ENCODE measurements around the gene SELENOW. TPM values are rescaled to one million over a fixed set of nuclear protein-coding genes. Genes with fewer than 3 reads are reported as not detected.
"Not testable (repeated sequence)": the region's sequence is repeated elsewhere in the genome, so short reads cannot be mapped to it uniquely, and the experiment has no call there.

SELENOW gene
- polyA plus RNA-seq, 4 donors = 129 to 434 (median 350) TPM

GRCh38 chr19:47794526-47794925, 16.0 kb downstream of the SELENOW start:
- FAIRE-seq = no peak
- whole genome bisulfite sequencing, 3 donors = 83 to 89% (median 89%) methylated on average over 18 of the region's 18 CpGs
- no peak for DNase-seq
- Histone ChIP-seq H3K4me3 (ENCODE audit: low read depth in 1 of 3, low read length in 3 of 3) (no peak overlapping the region), H3K27me3 (ENCODE audit: control insufficient read depth in 3 of 3, insufficient read depth in 3 of 3, low read length in 3 of 3) (peaks cover 0 to 6% (median 0%) of the 10 kb centered on the region in 3 donors), H3K36me3 (ENCODE audit: control insufficient read depth in 3 of 3, insufficient read depth in 2 of 3, low read depth in 1 of 3, low read length in 3 of 3) (no peaks in the 10 kb centered on the region), H3K9me3 (ENCODE audit: control insufficient read depth in 2 of 2, insufficient read depth in 1 of 2, low read depth in 1 of 2, low read length in 1 of 2) (no peaks in the 10 kb centered on the region), H3K4me1 (ENCODE audit: control insufficient read depth in 3 of 3, insufficient read depth in 2 of 3, low read depth in 1 of 3, low read length in 2 of 3) (no peaks in the 10 kb centered on the region), H3K27ac (ENCODE audit: low read depth in 1 of 3, low read length in 2 of 3) (no peak overlapping the region)

GRCh38 chr19:47796785-47797184, 18.3 kb downstream of the SELENOW start:
- H3K27ac ChIP-seq (ENCODE audit: low read depth in 1 of 3, low read length in 2 of 3) = no peak overlapping the region
- DNase-seq = no peak
- no peak for FAIRE-seq
- H3K36me3 ChIP-seq (ENCODE audit: control insufficient read depth in 3 of 3, insufficient read depth in 2 of 3, low read depth in 1 of 3, low read length in 3 of 3) = no peaks in the 10 kb centered on the region
- no peak overlapping the region for H3K4me3 ChIP-seq (ENCODE audit: low read depth in 1 of 3, low read length in 3 of 3)
- no peaks in the 10 kb centered on the region for H3K9me3 ChIP-seq (ENCODE audit: control insufficient read depth in 2 of 2, insufficient read depth in 1 of 2, low read depth in 1 of 2, low read length in 1 of 2)
- H3K4me1 ChIP-seq (ENCODE audit: control insufficient read depth in 3 of 3, insufficient read depth in 2 of 3, low read depth in 1 of 3, low read length in 2 of 3) = no peaks in the 10 kb centered on the region
- peaks cover 0 to 6% (median 0%) of the 10 kb centered on the region in 3 donors for H3K27me3 ChIP-seq (ENCODE audit: control insufficient read depth in 3 of 3, insufficient read depth in 3 of 3, low read length in 3 of 3)
- 45 to 69% (median 50%) methylated on average over 2 of the region's 2 CpGs for WGBS, 3 donors

- DNase-seq = no peak
- no peaks in the 10 kb centered on the region for H3K36me3 ChIP-seq (ENCODE audit: control insufficient read depth in 3 of 3, insufficient read depth in 2 of 3, low read depth in 1 of 3, low read length in 3 of 3)
- H3K27ac ChIP-seq (ENCODE audit: low read depth in 1 of 3, low read length in 2 of 3) = no peak overlapping the region
- peaks cover 0 to 6% (median 0%) of the 10 kb centered on the region in 3 donors for H3K27me3 ChIP-seq (ENCODE audit: control insufficient read depth in 3 of 3, insufficient read depth in 3 of 3, low read length in 3 of 3)
- 43 to 59% (median 45%) methylated on average over 14 of the region's 14 CpGs for WGBS, 3 donors
- no peaks in the 10 kb centered on the region for H3K4me1 ChIP-seq (ENCODE audit: control insufficient read depth in 3 of 3, insufficient read depth in 2 of 3, low read depth in 1 of 3, low read length in 2 of 3)
- H3K9me3 ChIP-seq (ENCODE audit: control insufficient read depth in 2 of 2, insufficient read depth in 1 of 2, low read depth in 1 of 2, low read length in 1 of 2) = no peaks in the 10 kb centered on the region
- no peak for FAIRE-seq
- H3K4me3 ChIP-seq (ENCODE audit: low read depth in 1 of 3, low read length in 3 of 3) = no peak overlapping the region
Measured at GRCh38 chr19:47797996-47798903, 19.7 kb downstream of the SELENOW start.

- no peaks in the 10 kb centered on the region for H3K36me3 ChIP-seq (ENCODE audit: control insufficient read depth in 3 of 3, insufficient read depth in 2 of 3, low read depth in 1 of 3, low read length in 3 of 3)
- no peak overlapping the region for H3K27ac ChIP-seq (ENCODE audit: low read depth in 1 of 3, low read length in 2 of 3)
- no peaks in the 10 kb centered on the region for H3K9me3 ChIP-seq (ENCODE audit: control insufficient read depth in 2 of 2, insufficient read depth in 1 of 2, low read depth in 1 of 2, low read length in 1 of 2)
- no peak for FAIRE-seq
- H3K27me3 ChIP-seq (ENCODE audit: control insufficient read depth in 3 of 3, insufficient read depth in 3 of 3, low read length in 3 of 3) = peaks cover 0 to 6% (median 0%) of the 10 kb centered on the region in 3 donors
- no peak overlapping the region for H3K4me3 ChIP-seq (ENCODE audit: low read depth in 1 of 3, low read length in 3 of 3)
- H3K4me1 ChIP-seq (ENCODE audit: control insufficient read depth in 3 of 3, insufficient read depth in 2 of 3, low read depth in 1 of 3, low read length in 2 of 3) = no peaks in the 10 kb centered on the region
- WGBS, 3 donors = 81 to 89% (median 86%) methylated on average over 4 of the region's 4 CpGs
- DNase-seq = no peak
Measured at GRCh38 chr19:47798904-47799266, 20.4 kb downstream of the SELENOW start.

- 90 to 97% (median 91%) methylated on average over 4 of the region's 4 CpGs for WGBS, 3 donors
- peaks cover 0 to 6% (median 0%) of the 10 kb centered on the region in 3 donors for H3K27me3 ChIP-seq (ENCODE audit: control insufficient read depth in 3 of 3, insufficient read depth in 3 of 3, low read length in 3 of 3)
- no peak for FAIRE-seq
Measured at GRCh38 chr19:47801270-47801669, 22.8 kb downstream of the SELENOW start.

GRCh38 chr19:47802521-47803043, 24.1 kb downstream of the SELENOW start:
- DNase-seq (no peak), FAIRE-seq (no peak)
- no peaks in the 10 kb centered on the region for H3K36me3 ChIP-seq (ENCODE audit: control insufficient read depth in 3 of 3, insufficient read depth in 2 of 3, low read depth in 1 of 3, low read length in 3 of 3)
- WGBS, 3 donors = 89 to 93% (median 92%) methylated on average over 10 to 25 of the region's 25 CpGs
- no peak overlapping the region for H3K27ac ChIP-seq (ENCODE audit: low read depth in 1 of 3, low read length in 2 of 3)
- H3K4me3 ChIP-seq (ENCODE audit: low read depth in 1 of 3, low read length in 3 of 3) = no peak overlapping the region
- H3K9me3 ChIP-seq (ENCODE audit: control insufficient read depth in 2 of 2, insufficient read depth in 1 of 2, low read depth in 1 of 2, low read length in 1 of 2) = no peaks in the 10 kb centered on the region
- peaks cover 0 to 6% (median 0%) of the 10 kb centered on the region in 3 donors for H3K27me3 ChIP-seq (ENCODE audit: control insufficient read depth in 3 of 3, insufficient read depth in 3 of 3, low read length in 3 of 3)
- no peaks in the 10 kb centered on the region for H3K4me1 ChIP-seq (ENCODE audit: control insufficient read depth in 3 of 3, insufficient read depth in 2 of 3, low read depth in 1 of 3, low read length in 2 of 3)

More at GRCh38 chr19:47801270-47801669, 22.8 kb downstream of the SELENOW start:
- DNase-seq = no peak
- H3K4me3 ChIP-seq (ENCODE audit: low read depth in 1 of 3, low read length in 3 of 3) = no peak overlapping the region
- no peaks in the 10 kb centered on the region for H3K36me3 ChIP-seq (ENCODE audit: control insufficient read depth in 3 of 3, insufficient read depth in 2 of 3, low read depth in 1 of 3, low read length in 3 of 3)
- no peaks in the 10 kb centered on the region for H3K4me1 ChIP-seq (ENCODE audit: control insufficient read depth in 3 of 3, insufficient read depth in 2 of 3, low read depth in 1 of 3, low read length in 2 of 3)
- no peaks in the 10 kb centered on the region for H3K9me3 ChIP-seq (ENCODE audit: control insufficient read depth in 2 of 2, insufficient read depth in 1 of 2, low read depth in 1 of 2, low read length in 1 of 2)
- no peak overlapping the region for H3K27ac ChIP-seq (ENCODE audit: low read depth in 1 of 3, low read length in 2 of 3)

GRCh38 chr19:47803148-47803547, 24.6 kb downstream of the SELENOW start:
- not testable (repeated sequence) for H3K9me3 ChIP-seq (ENCODE audit: control insufficient read depth in 2 of 2, insufficient read depth in 1 of 2, low read depth in 1 of 2, low read length in 1 of 2); DNase-seq; H3K36me3 ChIP-seq (ENCODE audit: control insufficient read depth in 3 of 3, insufficient read depth in 2 of 3, low read depth in 1 of 3, low read length in 3 of 3); H3K27me3 ChIP-seq (ENCODE audit: control insufficient read depth in 3 of 3, insufficient read depth in 3 of 3, low read length in 3 of 3); H3K4me1 ChIP-seq (ENCODE audit: control insufficient read depth in 3 of 3, insufficient read depth in 2 of 3, low read depth in 1 of 3, low read length in 2 of 3); H3K27ac ChIP-seq (ENCODE audit: low read depth in 1 of 3, low read length in 2 of 3); H3K4me3 ChIP-seq (ENCODE audit: low read depth in 1 of 3, low read length in 3 of 3); FAIRE-seq
- 81 to 90% (median 87%) methylated on average over 2 to 21 of the region's 21 CpGs for WGBS, 3 donors

GRCh38 chr19:47803671-47804070, 25.2 kb downstream of the SELENOW start:
- not testable (repeated sequence) for H3K27ac ChIP-seq (ENCODE audit: low read depth in 1 of 3, low read length in 2 of 3); FAIRE-seq; H3K27me3 ChIP-seq (ENCODE audit: control insufficient read depth in 3 of 3, insufficient read depth in 3 of 3, low read length in 3 of 3); H3K4me1 ChIP-seq (ENCODE audit: control insufficient read depth in 3 of 3, insufficient read depth in 2 of 3, low read depth in 1 of 3, low read length in 2 of 3); H3K4me3 ChIP-seq (ENCODE audit: low read depth in 1 of 3, low read length in 3 of 3); DNase-seq; H3K36me3 ChIP-seq (ENCODE audit: control insufficient read depth in 3 of 3, insufficient read depth in 2 of 3, low read depth in 1 of 3, low read length in 3 of 3); H3K9me3 ChIP-seq (ENCODE audit: control insufficient read depth in 2 of 2, insufficient read depth in 1 of 2, low read depth in 1 of 2, low read length in 1 of 2)
- WGBS, 3 donors = 83 to 100% (median 87%) methylated on average over 1 to 11 of the region's 12 CpGs
